Germinal center (tissue), 1 donor: ENCODE data around the gene AK1.

Experiments
- DNase-seq: peaks from one replicate; pipeline ENCODE4 v3.0.0; 2012; ENCODE audit warnings: mixed read lengths, low spot score

The AK1 gene

DNA sequence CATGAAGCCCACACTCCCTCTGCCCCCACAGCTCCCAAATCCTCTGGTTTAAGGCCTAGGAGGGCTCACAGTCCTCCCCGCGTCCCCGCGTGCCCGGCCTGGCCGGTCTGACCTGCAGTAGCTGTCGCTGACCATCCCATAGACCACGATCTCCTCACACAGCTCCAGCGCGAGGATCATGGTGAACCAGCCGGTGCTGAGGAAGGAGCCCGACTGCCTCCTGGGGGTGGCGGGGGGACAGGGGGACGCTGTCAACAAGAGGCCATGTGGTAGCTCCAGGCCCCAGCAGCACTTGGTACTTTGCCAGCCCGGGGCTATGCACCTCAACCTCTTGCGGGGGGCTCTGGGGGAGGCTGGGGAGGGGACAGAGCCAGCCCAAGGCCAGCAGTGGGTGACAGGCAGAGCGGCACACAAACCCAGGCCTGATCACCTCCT, 32.4 kb upstream of the AK1 start:
- DNase-seq, result no peak

DNA sequence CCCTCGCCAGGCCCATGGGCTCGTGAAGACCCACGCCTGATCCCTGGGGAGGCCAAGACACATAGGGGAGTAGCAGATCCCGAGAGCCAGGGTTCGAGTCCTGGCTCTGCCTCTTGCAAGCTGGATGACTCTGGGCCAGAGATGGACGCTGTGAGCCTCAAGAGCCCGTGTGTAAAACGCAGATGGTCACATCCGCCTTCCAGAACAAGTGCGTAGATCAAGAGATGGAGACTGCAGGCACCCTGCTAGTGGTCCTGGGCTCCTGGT, 31.1 kb upstream of the AK1 start:
- DNase-seq, result no peak

DNA sequence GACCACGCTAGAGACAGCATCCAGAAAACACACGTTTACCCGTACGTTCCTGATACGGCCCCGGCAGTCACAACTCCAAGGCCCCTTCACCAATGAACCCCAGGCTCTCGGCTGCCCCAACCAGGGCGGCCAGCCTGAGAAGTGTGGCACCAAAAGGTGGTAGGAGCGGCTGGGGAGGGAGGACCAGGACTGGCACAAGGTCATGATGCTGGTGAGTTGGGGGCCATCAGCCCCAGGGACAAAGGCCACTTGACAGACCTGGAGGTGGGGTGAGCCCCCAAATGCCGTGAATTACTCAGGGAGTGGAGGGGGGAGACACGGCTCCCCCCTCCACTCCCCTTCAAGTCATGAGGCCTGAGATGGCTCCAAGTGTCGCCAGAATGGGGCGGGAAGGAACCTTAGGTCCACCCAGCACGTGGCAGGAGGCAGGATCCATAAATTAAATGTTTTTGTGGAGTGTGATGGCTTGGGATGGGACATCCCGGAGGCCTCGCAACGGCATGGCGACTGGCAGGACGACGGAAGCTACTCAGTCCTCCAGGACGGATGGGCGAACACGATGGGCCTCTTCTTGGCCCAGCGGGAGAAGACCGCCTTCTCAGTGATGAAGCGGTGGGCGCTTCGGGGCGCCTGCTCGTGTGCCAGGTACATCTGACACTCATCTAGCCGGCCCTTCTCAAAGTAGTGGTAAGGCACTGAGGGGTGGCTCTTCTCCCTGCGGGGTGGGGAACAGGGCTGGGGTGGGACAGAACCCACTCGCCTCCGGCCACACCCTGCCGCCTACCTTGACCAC, 30.6 kb upstream of the AK1 start:
- DNase-seq, result no peak

DNA sequence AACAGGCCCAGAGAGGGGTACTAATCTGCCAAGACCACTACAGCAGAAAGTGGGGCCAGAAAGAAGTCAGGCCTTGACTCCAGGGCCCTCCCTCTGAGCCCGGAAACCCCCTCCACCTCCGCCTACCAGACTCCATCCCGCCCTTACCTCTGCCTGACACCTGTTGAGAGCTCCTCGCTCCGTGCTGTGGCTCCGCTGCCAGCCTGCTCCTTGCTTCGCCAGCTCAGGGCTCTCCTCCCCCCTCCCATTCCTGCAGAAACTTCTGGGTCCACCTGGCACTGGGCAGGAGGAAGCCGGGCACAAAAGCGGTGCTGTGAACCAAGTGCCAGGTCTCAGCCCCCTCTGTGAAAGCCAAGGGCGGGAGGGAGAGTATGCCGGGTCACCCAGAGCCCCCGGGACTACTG, 28.3 kb upstream of the AK1 start:
- no peak for DNase-seq

DNA sequence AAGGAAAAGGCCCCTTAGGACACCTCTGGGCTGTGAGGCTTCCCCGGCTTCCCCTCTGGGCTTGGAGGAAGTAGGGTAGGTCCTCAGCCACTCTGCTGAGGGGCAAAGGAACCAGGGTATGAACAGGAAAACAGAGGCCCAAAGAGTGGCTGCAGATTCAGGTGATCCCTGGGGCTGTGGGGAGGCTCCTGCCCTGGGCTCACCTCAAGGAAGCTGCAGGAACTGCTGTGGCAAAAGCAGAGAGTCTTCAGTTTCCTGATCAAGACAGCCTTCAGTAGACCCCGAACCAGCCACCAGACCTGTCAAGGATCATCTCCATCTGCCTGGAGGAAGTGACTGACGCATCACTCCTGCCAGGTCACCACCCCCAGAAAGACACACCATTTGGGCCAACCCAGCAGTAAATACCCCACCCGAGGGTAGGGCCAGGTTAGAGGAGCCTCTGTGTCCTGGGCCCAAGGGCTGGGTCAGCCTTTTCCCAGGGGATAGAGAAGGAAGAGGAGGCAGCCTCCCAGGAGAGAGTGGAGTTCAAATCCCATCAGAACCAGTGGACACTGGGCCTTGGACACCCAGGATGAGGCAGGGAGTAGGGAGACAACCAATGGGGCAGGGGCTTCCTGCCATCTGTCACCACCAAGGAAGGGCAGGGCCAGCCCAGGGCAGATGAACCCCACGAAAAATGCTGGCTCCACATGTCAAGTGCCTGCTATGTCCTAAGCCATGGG, 27.7 kb upstream of the AK1 start:
- peak; percentile 53 for DNase-seq

DNA sequence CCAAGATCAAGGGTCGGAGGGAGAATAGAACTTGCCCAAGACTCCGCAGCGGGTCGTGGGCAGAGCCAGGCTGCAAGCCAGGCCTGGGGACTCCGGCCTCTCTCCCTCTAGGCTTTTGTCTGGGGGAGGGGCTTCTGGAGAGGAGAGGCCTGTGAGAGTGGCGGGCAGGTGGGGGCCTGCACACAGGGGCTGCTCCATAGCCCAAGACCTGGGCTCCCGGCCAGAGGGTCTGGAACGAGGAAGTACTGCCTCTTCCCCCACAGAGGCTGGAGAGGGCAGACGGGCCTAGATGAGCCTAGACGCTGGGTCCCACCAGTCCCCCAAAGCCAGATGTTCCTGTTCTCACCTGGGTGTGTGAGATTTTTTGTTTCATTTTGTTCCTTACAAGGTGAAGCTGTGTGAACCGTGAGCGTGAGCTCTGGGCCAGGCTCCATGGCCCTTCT, 27.1 kb upstream of the AK1 start:
- no peak for DNase-seq

DNA sequence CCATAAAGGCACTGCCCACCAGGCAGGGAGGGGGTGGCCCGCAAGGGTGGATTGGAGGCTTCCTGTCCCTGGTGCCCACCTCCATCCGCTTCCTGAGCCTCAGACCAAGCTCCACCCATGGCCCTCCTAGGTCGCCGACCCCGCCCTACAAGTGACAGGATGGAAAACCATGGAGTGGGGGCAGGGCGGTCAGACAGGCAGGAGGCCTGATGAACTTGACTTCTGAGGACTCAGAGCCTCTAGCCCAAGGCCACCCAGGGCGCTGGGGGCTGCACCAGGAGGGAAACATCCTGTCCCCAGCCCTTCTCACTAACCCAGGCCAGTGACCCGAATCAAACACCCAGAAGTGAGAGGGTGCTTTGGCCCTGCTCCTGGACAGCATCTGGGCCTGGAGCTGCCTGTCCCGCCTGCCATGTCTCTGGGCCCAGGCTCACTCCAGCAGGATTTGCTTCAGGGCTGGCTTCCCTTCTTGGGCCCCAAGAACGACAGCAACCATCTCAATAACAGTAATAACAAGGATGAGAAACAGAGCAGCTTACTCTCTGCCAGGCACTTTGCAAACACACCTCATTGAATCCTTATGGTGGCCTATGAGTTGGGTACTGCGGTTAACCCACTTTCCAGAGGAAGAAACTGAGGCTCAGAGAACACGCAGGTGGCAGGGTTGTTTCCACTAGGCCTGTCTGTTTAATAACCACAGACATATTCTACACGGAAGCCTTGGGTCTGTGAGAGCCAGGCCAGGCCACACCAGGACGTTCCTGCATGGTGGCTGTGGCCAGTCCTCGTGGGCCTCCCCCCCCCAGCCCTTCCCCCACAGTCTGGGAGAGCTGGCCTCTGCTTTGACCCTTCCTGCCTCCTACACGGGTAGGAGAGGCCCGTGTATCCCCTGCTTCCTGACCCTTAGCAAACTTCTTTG, 26.3 kb upstream of the AK1 start:
- DNase-seq, result peak; percentile 58

DNA sequence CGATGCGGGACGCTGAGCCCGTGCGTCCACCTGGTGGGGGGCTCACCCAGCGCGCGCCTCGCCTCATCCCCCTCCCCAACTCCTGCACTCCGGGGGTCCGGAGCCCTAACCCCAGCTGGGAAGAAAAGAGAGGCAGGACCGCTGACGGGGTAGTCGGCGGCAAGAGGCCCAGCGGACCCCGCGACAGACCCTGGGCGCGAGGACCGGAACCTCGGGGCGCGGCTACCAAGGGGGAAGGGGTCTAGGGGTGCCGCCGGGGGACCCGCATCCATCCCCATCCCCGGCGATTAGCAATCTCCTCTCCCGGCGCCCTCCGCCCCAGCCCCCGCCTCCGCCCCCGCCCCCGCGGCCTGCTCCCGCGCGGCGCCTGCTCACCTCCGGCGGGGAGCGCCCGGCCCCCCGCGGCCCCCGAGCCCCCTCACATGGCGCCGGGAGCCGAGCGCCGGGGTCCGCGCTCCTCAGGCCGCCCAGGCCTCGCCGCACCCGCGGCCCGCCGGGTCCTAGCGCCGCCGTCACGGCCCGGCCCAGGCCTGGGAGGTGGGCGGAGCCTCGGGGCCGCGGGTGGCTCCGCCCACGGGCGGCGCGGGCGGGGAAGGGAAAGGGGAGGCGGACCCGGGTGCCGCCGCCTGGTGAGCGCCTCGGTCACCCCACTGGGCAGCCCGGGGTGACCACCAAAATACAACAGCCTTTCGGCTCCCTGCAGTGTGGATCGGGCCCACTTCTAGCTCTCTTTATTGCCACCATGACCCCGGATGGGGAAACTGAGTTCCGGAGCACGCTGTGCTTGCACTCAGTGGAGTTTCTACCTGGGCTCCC, 21.9 kb upstream of the AK1 start, which contains the start of gene ST6GALNAC6:
Gene ST6GALNAC6, minus strand, starts transcription at position 476 of the 816 bp plus-strand sequence. CDS start 1,622 bp downstream, outside the sequence.
- DNase-seq, result peak; percentile 91

DNA sequence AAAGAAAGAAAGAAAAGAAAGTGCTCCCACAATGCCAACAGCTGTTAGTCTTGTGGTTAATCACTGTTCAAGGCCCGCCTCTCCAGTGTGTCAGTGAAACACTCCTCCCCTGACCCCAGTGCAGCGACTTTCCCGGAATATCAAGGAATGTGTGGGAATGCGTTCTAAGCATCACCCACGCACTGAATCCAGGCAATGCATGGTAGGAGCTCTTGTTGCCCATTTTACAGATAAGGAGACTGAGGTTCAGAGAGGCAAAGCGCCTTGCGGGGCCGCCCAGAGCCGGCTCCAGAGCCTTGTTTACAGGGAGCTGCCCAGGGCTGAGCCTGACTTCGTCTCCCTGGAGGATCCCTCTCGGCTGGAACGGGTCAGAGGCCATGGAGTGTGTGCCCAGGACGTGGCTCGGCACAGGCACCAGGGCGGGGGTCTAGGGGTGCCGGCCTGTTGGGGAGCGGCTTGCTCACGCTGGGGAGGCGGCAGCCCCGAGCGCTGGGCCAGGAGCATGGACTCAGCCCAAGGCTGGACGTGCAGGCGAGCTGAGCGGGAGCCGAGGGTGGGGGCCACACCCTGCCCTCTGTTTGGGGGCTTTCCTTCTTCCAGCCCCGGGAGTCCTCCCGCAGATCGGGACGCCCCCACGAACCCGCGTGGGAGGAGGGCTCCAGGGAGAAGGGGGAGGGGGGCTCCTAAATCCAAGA, 21.1 kb upstream of the AK1 start:
- DNase-seq, result no peak

DNA sequence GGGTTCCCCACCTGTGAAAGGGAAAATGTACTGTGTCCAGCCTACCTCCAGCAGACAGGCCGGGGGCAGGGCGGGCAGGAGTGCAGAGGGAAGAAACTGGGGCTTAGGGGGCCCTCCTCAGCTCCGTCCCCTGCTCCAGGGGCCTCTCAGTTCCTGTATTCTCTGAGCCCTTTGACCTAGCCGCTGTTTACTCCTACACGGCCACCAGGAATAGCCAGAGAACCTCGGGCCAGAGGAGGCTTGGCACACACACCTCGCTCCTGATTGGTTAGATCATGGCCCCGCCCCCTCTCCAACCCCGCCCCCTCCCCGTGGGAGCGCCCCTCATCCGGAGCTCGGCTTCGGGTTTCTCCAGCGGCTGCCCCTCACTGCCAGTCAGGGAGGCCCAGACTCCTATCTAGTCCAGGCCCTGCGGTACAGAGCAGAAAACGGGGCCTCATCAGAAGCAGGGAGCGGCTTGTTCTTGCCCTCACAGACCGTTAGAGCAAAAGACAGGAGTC, 19.8 kb upstream of the AK1 start:
- DNase-seq, result peak; percentile 81

DNA sequence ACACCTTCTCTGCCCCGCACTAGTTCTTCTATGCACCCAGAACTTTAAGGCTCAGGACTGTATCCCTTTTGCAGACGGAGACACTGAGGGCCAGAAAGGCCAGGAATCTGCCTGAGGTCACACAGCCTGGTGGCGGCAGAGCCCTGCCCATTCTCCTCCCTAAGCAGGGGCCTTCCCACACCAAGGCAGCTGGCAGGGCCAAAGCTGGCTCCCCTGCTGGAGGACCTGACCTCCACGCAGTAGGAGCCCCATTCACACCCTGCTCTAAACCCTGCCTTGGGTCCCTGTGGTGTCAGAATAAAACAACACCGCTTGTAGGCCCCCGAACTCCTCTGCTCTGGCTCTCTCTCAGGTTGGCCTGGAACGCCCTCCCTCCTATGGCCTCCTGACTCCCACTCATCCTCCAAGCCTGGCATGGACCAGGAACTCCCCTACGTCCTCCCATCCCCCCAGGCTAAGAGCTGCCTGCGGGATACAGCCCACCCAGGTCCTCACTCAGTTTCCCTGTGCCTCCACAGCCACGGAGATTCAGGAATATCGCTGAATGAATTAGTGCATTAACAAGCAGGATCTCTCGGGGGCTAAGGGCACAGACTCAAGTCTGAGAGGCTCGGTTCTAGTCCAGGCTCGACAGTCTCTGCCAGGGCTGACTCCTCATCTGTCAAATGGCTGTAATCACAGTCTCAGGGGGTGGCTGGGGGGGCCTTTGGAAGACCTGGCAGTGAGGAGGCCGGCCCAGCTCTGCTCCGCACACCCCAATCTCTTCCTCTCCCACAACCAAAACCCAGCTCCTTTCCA, 19.1 kb upstream of the AK1 start:
- DNase-seq, result no peak

DNA sequence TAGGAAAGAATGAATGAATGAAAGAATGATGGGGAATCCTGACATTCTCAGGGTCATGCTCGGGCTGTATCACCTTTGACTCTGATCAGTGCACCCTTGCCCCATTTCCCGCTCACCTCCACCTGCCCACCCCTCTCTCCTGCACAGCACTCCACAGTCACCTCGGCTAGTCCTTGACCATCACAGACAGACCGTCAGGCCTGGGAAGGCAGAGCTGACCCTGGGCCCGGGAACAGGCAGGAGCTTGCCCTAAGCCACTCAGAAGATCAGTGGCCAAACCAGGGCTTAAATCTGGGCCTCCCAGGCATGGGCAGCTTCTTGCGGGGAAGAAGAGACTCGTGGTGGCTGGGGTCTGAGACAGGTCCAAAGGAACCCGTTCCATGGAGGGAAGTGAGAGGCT, 18.3 kb upstream of the AK1 start:
- DNase-seq, result no peak

DNA sequence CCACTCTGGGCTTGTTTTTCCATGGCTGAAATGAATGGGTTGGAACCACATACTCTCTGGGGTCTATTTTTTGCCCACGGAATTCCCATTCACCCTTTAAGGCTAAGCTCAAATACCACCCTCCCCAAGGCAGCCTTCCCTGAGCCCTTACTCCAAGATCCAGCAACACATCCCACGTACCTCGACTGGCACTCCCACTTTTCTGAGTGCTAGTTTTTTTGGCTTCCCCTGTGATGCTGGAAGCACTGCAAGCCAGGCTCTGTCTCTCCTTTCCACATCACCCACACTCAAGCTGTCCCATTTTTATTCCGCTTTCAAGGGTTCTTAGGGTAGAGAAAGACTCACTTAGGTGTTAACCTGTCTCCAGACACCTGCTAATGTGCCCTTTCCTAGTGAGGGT, 15.9 kb upstream of the AK1 start:
- no peak for DNase-seq

DNA sequence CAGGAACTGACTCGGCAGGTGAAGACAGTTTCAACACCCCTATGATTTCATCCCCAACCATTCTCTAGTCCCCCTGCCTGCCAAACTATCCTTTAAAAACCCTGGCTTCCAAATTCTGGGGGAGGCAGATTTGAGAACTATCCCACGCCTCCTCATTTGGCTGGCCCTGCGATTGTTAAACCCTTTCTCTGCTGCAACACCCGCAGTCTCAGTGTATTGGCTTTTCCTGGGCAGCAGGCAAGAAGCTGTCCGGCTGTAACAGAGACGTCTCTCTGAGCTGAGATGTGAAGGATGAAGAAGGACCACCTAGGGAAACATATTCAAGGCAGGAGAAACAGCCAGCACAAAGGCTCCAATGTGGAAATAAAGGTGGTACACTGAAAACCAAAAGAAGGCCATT, 15.4 kb upstream of the AK1 start:
- DNase-seq, result no peak

DNA sequence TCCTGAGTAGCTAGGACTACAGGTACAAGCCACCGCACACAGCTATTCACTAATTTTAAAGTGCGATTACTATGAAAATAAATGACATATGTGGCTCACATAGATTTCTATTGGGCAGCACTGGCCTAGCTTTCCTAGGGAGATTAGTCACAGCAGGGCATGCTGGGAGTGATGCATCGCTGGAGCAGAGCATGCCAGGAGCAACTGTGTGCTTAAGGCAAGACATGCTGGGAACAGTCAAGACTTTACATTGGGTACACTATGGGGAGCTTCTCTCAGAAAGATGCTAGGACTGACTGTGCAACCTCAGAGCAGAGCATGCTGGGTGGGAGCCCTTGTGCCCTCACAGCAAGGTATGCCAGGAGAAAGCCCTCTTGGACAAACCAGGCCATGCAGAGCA, 12.6 kb upstream of the AK1 start:
- DNase-seq, result no peak

DNA sequence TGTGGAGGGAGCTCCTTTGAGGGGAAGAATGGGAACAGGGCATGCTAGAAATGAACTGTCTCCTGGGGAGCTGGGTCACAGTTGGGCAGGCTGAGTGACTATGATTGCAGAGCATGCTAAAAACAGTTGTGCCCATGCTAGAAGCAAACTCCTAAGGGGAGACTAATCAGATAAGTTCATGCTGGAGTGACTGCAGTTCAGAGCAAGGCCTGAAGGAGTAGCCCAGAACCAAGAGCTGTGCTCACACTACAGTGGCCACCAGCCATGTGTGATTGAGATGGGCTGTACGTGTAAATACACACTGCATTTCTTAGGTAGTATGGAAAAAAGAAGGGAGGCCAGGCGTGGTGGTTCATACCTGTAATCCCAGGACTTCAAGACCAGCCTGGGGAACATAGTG, 10.3 kb upstream of the AK1 start:
- no peak for DNase-seq

DNA sequence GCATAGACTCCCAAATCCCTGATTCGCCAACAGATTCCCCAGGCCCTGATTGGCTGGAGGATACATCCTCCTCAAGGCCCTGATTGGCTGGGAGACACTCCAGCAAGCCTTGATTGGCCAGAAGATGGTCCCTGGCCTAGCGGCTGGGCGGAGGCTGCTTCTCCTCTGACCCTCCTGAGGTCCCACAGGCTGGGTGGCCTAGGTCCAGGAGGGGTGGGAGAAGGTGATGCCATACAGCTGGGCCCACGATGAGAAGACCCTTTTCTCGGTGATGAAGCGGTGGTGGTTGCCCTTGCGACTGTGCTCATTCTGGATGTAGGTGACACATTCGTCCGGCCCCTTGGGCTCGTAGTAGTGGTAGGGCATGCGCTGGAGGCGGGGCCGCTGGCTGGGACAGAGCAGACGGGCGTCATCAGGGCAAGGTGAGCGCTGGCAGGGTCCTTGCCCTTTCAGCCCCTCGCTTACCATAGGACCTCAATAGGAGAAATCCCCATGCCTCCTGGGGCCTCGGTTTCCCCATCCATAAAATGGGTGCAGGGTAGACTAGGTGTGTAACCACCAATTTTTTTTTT, 9.0 kb upstream of the AK1 start:
- DNase-seq, result no peak

DNA sequence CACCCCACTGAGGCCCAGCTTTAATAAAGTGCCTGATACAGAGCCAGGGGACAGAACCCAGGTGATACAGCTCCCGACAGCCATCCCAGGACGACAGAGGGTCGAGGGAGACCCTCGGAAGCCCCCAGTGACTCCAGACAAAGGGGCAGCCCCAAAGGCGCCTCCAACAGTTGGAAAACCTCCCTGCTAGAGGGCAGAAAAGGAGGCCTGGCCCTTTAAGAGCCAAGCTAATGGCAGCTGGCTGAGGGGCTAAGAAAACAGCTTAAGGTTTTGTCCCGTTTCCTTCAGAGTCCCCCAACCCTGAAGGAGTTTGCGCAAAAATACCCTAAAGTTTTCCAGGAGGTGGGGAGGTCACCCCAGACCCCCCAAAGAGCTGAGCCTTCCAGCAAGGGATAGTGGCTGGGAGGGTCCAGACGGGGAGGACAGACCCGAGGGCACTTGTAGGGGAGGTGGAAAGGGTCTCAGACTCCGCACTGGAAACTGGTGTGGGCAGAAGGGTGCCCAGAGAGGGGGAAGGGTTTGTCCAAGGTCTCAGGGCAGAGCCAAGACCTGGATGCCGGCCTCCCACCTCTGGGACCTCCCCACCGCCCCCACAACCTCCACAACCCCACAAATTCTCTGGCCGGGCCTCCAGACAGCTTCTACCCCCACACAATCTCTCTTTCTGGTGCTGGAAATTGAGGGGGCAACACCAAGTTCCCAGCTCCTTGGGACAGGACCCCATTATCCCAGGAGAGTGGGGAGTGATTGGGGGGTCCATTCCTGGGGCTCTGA, 8.2 kb upstream of the AK1 start:
- DNase-seq, result no peak

DNA sequence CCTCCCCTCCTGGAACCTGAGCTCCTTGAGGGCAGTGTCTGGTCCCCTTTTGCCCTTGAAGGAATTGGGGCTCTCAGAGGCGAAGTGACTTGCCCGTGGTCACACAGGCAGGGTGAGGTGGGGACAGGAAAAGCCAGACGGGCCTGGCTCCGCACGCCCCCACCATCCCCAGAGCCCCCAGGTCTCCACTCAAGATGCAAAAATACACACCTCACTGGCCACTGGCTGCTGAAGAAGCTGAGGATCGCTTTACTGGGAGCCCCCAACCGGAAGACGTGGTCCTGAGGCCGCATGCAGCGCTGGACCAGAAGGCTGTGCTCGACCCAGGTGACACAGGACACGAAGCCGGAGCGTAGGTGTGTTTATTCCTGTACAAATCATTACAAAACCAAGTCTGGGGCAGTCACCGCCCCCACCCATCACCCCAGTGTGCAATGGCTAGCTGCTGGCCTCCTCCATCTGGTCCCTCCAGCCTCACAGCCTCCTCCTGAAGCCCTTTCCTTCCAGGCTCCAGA, 7.6 kb upstream of the AK1 start:
- no peak for DNase-seq
